Suprapubic skin (tissue), 4 donors: ENCODE data around the gene CACNA1D.

Source experiments
- POLR2A ChIP-seq, 2 donors: fragments of 450-650 bp; IDR thresholded peaks; one replicate each; pipeline ENCODE4 v1.6.1; 2017; ENCODE audit warnings: antibody characterized with exemption in 2 of 2, mild to moderate bottlenecking in 2 of 2, moderate library complexity in 2 of 2
- POLR2AphosphoS5 ChIP-seq, 3 donors: sonication (generic); formaldehyde crosslinking; IDR thresholded peaks; one replicate each; pipeline ENCODE4 v1.6.1; 2017; ENCODE audit warnings: antibody characterized with exemption in 3 of 3

DNA sequence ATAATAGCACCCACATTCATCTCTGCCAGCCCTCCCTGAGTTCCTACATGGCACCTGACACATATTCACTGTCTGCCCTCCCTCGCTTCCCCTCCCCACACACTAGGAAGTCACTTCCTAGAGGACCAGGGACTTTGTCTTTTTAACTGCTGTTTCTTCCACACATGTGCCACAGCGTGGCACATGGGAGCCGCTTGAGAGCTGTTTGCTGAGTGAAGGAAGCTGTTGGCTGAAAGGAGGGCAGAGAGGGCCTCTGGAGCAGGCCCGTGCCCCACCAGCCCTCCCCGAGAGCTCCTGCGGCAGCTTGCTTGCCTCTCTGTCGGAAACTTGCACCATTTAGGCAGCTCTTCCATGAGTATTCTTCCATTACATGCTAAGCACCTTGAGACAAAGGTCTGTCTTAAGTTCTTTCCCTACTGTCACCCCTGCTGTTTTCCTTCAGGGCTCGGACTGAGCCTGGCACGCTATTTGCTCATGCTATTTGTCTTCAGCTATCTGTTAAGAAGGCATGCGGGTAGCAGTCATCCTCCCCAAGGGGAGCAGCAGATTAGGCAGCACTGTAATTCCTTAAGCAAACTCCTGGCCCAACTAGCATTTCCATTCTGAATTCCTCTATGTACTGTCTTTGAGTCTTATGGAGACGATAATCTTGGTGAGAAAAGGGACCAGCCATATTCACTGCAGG lies 72.2 kb downstream of the CACNA1D start:
- no peak for TF ChIP-seq POLR2AphosphoS5 (IDR thresholded peaks at IDR 0.05)
- TF ChIP-seq POLR2A (IDR thresholded peaks at IDR 0.05), result no peak
